ENCODE data around the gene SMO. TPM values are rescaled to one million over a fixed set of nuclear protein-coding genes. Genes with fewer than 3 reads are reported as not detected.

The SMO gene
- 47.5 TPM for polyA plus RNA-seq (2013, experiment 1 of 2)
- polyA plus RNA-seq (2013, experiment 2 of 2), result 43.0 TPM

DNA sequence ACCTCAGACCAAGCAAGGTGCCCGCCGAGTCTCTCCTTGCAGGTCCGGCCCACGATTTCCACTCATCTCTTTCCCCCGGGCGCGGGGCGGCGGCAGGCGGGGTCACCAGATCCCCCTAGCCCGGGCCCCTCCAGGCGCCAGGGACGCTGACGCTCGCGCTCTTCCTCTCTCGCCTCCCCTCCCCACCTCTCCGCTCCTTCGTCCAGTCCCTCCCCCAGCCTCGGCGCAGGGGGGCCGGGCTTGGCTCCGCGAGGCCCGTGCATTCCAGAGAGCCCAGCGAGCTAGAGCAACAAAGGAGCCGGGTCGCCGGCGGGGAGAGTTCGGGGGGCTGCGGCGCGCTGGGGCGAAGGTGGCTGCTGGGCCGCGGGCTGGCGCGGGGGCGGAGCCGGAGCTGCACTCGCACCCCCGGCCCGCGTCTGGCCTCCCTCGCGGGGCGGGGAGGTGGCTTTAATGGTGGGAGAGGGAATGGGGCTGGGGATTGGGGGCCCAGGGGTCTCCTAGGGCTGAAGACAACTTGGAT is at the start of gene SMO:
SMO (plus strand) TSS at position 262 of the 520 bp plus-strand sequence. CDS start 519 bp downstream, outside the sequence.
- Histone ChIP-seq H3K27ac (ENCODE audit: low read depth, low read length, severe bottlenecking) (peak within 1 kb of the TSS; percentile 87), H3K4me3 (ENCODE audit: extremely low read depth, insufficient read depth, low read length, poor library complexity, severe bottlenecking) (peak within 1 kb of the TSS; percentile 83), H3K9me3 (ENCODE audit: control insufficient read depth, low read length) (no peaks in the 10 kb centered on the region), H3K36me3 (ENCODE audit: control insufficient read depth, insufficient read depth, low read length) (peaks cover 24% of the 10 kb centered on the region), H3K4me1 (ENCODE audit: control insufficient read depth, insufficient read depth, low read length, poor library complexity, severe bottlenecking) (no peaks in the 10 kb centered on the region)
- WGBS, 2 experiments (ENCODE audit: insufficient coverage in 2 of 2), result 1 to 2% methylated on average over 7 to 21 of the region's 48 CpGs

DNA sequence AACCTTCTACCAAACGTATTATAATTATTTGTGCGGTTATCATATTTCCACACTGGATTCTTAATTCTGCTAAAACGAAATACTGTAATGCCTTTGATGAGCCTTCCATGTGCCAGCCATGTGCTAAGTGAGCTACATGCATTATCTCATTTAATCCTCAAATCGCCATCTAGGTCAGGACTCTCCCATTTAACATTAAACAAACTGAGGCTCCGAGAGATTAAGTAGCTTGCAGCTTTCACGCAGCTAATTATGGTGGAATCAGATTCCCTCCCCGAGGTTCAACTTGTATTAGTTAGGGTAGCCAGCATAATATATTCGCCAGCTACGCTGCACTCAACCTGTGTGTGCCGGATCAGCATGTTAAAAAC is 44.7 kb upstream of the SMO start:
- Histone ChIP-seq H3K4me3 (ENCODE audit: extremely low read depth, insufficient read depth, low read length, poor library complexity, severe bottlenecking) (no peak overlapping the region), H3K36me3 (ENCODE audit: control insufficient read depth, insufficient read depth, low read length) (no peaks in the 10 kb centered on the region), H3K9me3 (ENCODE audit: control insufficient read depth, low read length) (no peaks in the 10 kb centered on the region), H3K27ac (ENCODE audit: low read depth, low read length, severe bottlenecking) (no peak overlapping the region), H3K4me1 (ENCODE audit: control insufficient read depth, insufficient read depth, low read length, poor library complexity, severe bottlenecking) (no peaks in the 10 kb centered on the region)
- 60 to 62% methylated on average over 10 of the region's 10 CpGs for WGBS, 2 experiments (ENCODE audit: insufficient coverage in 2 of 2)

- Histone ChIP-seq H3K36me3 (ENCODE audit: control insufficient read depth, insufficient read depth, low read length) (no peaks in the 10 kb centered on the region), H3K9me3 (ENCODE audit: control insufficient read depth, low read length) (no peaks in the 10 kb centered on the region), H3K4me1 (ENCODE audit: control insufficient read depth, insufficient read depth, low read length, poor library complexity, severe bottlenecking) (no peaks in the 10 kb centered on the region), H3K27ac (ENCODE audit: low read depth, low read length, severe bottlenecking) (no peak within 1 kb of the TSS), H3K4me3 (ENCODE audit: extremely low read depth, insufficient read depth, low read length, poor library complexity, severe bottlenecking) (peak within 1 kb of the TSS; percentile 48)
- 1 to 3% methylated on average over 29 to 31 of the region's 43 CpGs for WGBS, 2 experiments (ENCODE audit: insufficient coverage in 2 of 2)
Measured at GRCh38 chr7:129144095-129144833, 44.2 kb upstream of the SMO start, which contains the start of gene TSPAN33. TSPAN33 (plus strand) TSS chr7:129144707; CDS start chr7:129144981, 274 bp downstream.

DNA sequence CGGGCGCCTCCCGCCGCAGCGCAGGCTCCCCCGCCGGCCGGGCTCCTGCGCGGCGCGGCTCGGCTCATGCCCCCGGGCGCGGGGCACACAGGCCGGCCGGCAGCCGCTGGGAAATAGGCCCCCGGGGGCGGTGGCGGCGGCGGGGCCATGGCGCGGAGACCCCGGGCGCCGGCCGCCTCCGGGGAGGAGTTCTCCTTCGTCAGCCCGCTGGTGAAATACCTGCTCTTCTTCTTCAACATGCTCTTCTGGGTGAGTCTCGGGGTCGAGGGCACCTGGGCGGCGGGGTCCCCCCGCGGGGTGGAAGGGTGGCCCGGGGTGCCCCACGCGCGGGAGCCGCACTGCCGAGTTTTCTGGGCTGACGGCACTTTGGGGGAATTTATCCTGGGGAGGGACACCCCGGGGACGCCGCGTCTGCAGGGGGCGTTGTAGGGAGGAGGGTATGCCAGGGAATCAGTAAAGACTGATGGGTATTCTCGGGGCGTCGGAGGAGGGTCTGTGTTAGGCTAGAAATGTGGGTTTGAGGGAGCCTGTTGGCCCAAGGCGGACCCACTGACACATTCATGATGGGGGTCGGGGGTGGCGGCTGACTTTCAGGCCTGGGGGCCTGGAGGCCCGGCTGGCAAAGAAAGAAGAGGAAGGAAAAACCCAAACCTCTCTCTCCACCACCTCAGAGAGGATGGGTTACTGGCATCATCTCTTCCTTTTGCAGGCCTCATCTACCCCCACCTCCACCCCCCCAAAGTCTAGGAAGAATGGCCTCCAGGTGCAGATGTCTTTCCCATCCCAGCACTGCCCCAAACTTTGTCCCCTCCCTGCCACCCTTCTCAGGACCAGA is 43.4 kb upstream of the SMO start:
- no peaks in the 10 kb centered on the region for H3K4me1 ChIP-seq (ENCODE audit: control insufficient read depth, insufficient read depth, low read length, poor library complexity, severe bottlenecking)
- H3K27ac ChIP-seq (ENCODE audit: low read depth, low read length, severe bottlenecking), result no peak overlapping the region
- no peaks in the 10 kb centered on the region for H3K36me3 ChIP-seq (ENCODE audit: control insufficient read depth, insufficient read depth, low read length)
- 2 to 3% methylated on average over 28 to 40 of the region's 58 CpGs for WGBS, 2 experiments (ENCODE audit: insufficient coverage in 2 of 2)
- peak overlapping the region; percentile 48 for H3K4me3 ChIP-seq (ENCODE audit: extremely low read depth, insufficient read depth, low read length, poor library complexity, severe bottlenecking)
- no peaks in the 10 kb centered on the region for H3K9me3 ChIP-seq (ENCODE audit: control insufficient read depth, low read length)

DNA sequence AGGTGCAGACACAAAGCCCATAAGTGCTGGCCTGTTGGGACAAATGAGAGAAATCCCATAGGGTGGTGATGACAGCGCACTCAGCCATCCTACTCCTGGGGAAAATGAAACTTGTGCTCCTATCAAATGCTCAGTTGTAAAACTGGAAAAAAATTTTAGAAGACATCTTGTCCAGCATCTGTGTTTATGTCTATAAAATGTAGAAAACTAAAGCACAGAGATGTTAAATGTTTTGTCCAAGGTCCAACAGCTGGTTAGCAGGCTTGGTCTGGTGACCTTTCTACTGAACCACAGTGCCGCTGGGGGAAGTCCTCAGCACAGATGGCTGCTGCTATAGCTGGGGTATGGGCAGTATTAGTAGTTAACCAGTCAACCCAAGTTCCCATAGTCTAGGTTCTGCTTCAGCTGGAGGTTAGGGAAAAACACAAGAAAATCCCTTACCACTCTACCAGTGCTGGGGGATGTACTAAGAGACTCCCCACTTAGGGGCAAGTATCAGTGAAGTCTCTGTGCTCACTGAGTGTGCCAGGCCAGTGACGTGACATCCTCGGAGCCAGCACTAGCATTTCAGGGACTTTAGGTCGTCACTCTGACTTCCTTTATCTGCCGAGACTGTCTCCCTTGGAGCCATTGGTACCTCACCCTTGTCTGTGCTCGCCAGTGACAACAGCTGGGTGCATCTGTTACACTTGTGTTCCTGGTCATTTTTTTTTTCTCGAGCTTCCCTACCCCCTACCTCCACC is 42.0 kb upstream of the SMO start:
- WGBS, 2 experiments (ENCODE audit: insufficient coverage in 2 of 2), result 86 to 90% methylated on average over 7 of the region's 8 CpGs
- Histone ChIP-seq H3K4me1 (ENCODE audit: control insufficient read depth, insufficient read depth, low read length, poor library complexity, severe bottlenecking) (no peaks in the 10 kb centered on the region), H3K27ac (ENCODE audit: low read depth, low read length, severe bottlenecking) (no peak overlapping the region), H3K9me3 (ENCODE audit: control insufficient read depth, low read length) (no peaks in the 10 kb centered on the region), H3K36me3 (ENCODE audit: control insufficient read depth, insufficient read depth, low read length) (no peaks in the 10 kb centered on the region), H3K4me3 (ENCODE audit: extremely low read depth, insufficient read depth, low read length, poor library complexity, severe bottlenecking) (no peak overlapping the region)

DNA sequence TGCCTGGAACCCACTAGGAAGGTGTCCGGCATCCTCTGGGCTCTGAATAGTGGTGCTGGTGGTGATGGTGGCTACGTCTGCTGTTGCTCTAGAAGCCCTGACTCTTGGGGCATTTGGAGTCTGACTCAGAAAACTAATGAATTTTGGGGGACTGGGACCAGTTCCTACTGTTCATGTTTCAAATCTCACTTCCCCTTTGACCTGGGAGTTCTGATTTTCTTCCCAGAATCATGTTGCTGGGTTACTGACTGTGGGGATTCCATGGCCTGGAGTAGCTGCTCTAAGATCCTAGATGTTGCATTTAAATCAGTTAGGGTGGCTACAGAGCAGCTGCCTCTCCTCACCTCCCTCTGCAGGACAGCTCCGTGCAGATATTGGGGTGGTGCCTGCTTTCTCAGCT is 40.7 kb upstream of the SMO start:
- Histone ChIP-seq H3K9me3 (ENCODE audit: control insufficient read depth, low read length) (no peaks in the 10 kb centered on the region), H3K4me1 (ENCODE audit: control insufficient read depth, insufficient read depth, low read length, poor library complexity, severe bottlenecking) (no peaks in the 10 kb centered on the region)
- WGBS, 2 experiments (ENCODE audit: insufficient coverage in 2 of 2), result 81 to 87% methylated on average over 3 of the region's 3 CpGs

GRCh38 chr7:129149511-129149910 is 38.9 kb upstream of the SMO start:
- no peak overlapping the region for H3K27ac ChIP-seq (ENCODE audit: low read depth, low read length, severe bottlenecking)
- no peaks in the 10 kb centered on the region for H3K36me3 ChIP-seq (ENCODE audit: control insufficient read depth, insufficient read depth, low read length)
- H3K9me3 ChIP-seq (ENCODE audit: control insufficient read depth, low read length), result no peaks in the 10 kb centered on the region
- H3K4me3 ChIP-seq (ENCODE audit: extremely low read depth, insufficient read depth, low read length, poor library complexity, severe bottlenecking), result no peak overlapping the region
- no peaks in the 10 kb centered on the region for H3K4me1 ChIP-seq (ENCODE audit: control insufficient read depth, insufficient read depth, low read length, poor library complexity, severe bottlenecking)
- 80 to 82% methylated on average over 2 to 8 of the region's 8 CpGs for WGBS, 2 experiments (ENCODE audit: insufficient coverage in 2 of 2)

More for the DNA sequence above, 40.7 kb upstream of the SMO start:
- no peak overlapping the region for H3K27ac ChIP-seq (ENCODE audit: low read depth, low read length, severe bottlenecking)
- no peak overlapping the region for H3K4me3 ChIP-seq (ENCODE audit: extremely low read depth, insufficient read depth, low read length, poor library complexity, severe bottlenecking)
- H3K36me3 ChIP-seq (ENCODE audit: control insufficient read depth, insufficient read depth, low read length), result no peaks in the 10 kb centered on the region

DNA sequence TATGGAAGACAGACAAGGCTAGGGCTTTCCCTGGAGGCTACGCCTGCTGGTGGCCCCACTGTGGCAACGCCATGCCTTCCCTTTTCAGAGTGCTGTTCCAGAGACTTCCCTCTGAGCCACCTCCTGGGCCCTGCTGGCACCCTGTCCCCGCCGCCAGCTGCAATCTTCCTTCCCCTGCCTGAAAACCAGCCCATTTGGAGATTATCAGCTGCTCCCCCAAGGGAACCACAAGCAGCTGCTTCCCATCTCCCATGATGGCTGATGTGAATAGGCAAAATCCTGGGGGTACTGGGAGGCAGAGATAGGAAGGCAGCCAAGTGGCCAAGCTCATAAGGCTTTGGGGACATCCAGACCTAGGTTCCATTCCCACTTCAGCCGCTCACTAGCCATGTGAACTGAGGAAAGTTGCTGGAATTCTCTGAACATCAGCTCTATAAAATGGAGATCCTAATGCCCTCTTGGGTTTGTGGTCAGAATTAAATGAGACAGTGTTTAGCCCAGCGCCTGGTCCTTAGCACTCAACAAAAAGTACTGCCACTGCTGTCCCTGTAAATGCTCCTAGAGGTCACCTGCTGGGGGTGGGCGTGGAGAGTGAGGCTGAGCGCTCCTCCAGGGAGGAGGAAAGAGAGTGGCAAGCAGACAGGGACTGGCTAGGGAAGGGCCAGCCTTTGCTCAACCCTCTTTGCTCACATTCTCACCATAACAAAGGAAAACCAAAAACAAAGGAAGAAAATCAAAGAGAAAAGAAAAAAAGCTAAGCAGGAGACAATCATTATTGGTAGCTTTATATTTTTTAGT is 38.0 kb upstream of the SMO start:
- H3K27ac ChIP-seq (ENCODE audit: low read depth, low read length, severe bottlenecking), result no peak overlapping the region
- H3K4me1 ChIP-seq (ENCODE audit: control insufficient read depth, insufficient read depth, low read length, poor library complexity, severe bottlenecking), result no peaks in the 10 kb centered on the region
- H3K4me3 ChIP-seq (ENCODE audit: extremely low read depth, insufficient read depth, low read length, poor library complexity, severe bottlenecking), result no peak overlapping the region
- H3K36me3 ChIP-seq (ENCODE audit: control insufficient read depth, insufficient read depth, low read length), result no peaks in the 10 kb centered on the region
- no peaks in the 10 kb centered on the region for H3K9me3 ChIP-seq (ENCODE audit: control insufficient read depth, low read length)
- WGBS, 2 experiments (ENCODE audit: insufficient coverage in 2 of 2), result 80 to 86% methylated on average over 3 to 4 of the region's 8 CpGs

- Histone ChIP-seq H3K4me3 (ENCODE audit: extremely low read depth, insufficient read depth, low read length, poor library complexity, severe bottlenecking) (no peak overlapping the region), H3K36me3 (ENCODE audit: control insufficient read depth, insufficient read depth, low read length) (no peaks in the 10 kb centered on the region), H3K9me3 (ENCODE audit: control insufficient read depth, low read length) (no peaks in the 10 kb centered on the region), H3K27ac (ENCODE audit: low read depth, low read length, severe bottlenecking) (no peak overlapping the region), H3K4me1 (ENCODE audit: control insufficient read depth, insufficient read depth, low read length, poor library complexity, severe bottlenecking) (no peaks in the 10 kb centered on the region)
- 90 to 92% methylated on average over 6 to 9 of the region's 9 CpGs for WGBS, 2 experiments (ENCODE audit: insufficient coverage in 2 of 2)
Measured at GRCh38 chr7:129157651-129158050, 30.8 kb upstream of the SMO start.

GRCh38 chr7:129159539-129159938 is 28.9 kb upstream of the SMO start:
- H3K27ac ChIP-seq (ENCODE audit: low read depth, low read length, severe bottlenecking), result no peak overlapping the region
- 86 to 100% methylated on average over 1 to 3 of the region's 3 CpGs for WGBS, 2 experiments (ENCODE audit: insufficient coverage in 2 of 2)

More at GRCh38 chr7:129159539-129159938, 28.9 kb upstream of the SMO start:
- Histone ChIP-seq H3K4me3 (ENCODE audit: extremely low read depth, insufficient read depth, low read length, poor library complexity, severe bottlenecking) (no peak overlapping the region), H3K36me3 (ENCODE audit: control insufficient read depth, insufficient read depth, low read length) (no peaks in the 10 kb centered on the region), H3K4me1 (ENCODE audit: control insufficient read depth, insufficient read depth, low read length, poor library complexity, severe bottlenecking) (no peaks in the 10 kb centered on the region), H3K9me3 (ENCODE audit: control insufficient read depth, low read length) (no peaks in the 10 kb centered on the region)
